ENCODE data around the gene ZNF516. TPM values are rescaled to one million over a fixed set of nuclear protein-coding genes. Genes with fewer than 3 reads are reported as not detected.

ZNF516 gene
- total and polyA plus RNA-seq, 2 of the 4 experiments (the other 2 are of a cell fraction) = 7.9 to 16.9 TPM

DNA sequence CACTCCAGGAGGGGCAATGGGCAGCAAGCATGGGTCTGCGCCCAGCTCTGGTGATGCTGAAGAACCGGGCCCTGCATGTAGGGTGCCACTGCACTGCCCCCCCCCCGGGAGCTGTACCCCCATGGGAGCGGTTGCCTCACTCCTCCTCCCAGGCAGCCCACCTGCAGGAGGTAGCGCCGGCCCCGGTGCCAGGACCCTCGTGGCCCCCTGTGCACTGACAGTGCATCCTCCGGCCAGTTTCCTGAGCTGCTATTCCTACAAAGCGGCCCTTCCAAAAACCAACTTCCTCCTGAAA lies 109.4 kb downstream of the ZNF516 start:
- Histone ChIP-seq H2AFZ (replicated peaks; ENCODE audit: low read length, poor library complexity) (no peak overlapping the region), H4K20me1 (ENCODE audit: insufficient read depth, low read length) (peaks cover 89% of the 10 kb centered on the region), H3K4me2 (ENCODE audit: low read depth, low read length) (no peak overlapping the region), H3K14ac (replicated peaks; ENCODE audit: low read depth, low read length) (no peak overlapping the region), H3K79me1 (ENCODE audit: low read depth in 1 of 2, low read length in 2 of 2) (peaks cover 41 to 93% of the 10 kb centered on the region in 2 experiments), H2AK5ac (ENCODE audit: low read depth, low read length) (no peak overlapping the region), H4K8ac (ENCODE audit: low read depth in 2 of 2, low read length in 2 of 2) (no peak overlapping the region), H4K5ac (ENCODE audit: low read depth, low read length) (no peak overlapping the region), H3K23ac (ENCODE audit: low read depth, low read length) (no peak overlapping the region), H3K18ac (ENCODE audit: low read depth, low read length) (no peak overlapping the region), H3K36me3 (ENCODE audit: control insufficient read depth, insufficient read depth, low read length) (peaks cover 3% of the 10 kb centered on the region; the same call in 1 of the 2 replicates), H2BK5ac (ENCODE audit: low read depth, low read length, poor library complexity, severe bottlenecking) (no peak overlapping the region), H2BK15ac (ENCODE audit: low read depth, low read length) (no peak overlapping the region), H3K9me3 (ENCODE audit: control insufficient read depth, insufficient read depth, low read length) (no peaks in the 10 kb centered on the region), H3K9me1 (ENCODE audit: insufficient read depth, low read length) (peaks cover 34% of the 10 kb centered on the region), H2BK120ac (ENCODE audit: low read depth, low read length) (no peak overlapping the region), H3K4me3 (ENCODE audit: insufficient read depth, low read depth, low read length) (no peak overlapping the region), H3K4ac (ENCODE audit: low read depth, low read length) (no peak overlapping the region), H3K27me3 (ENCODE audit: control insufficient read depth, insufficient read depth, low read length) (no peaks in the 10 kb centered on the region), H3K9ac (ENCODE audit: low read depth, low read length) (no peak overlapping the region), H3K56ac (ENCODE audit: extremely low read depth, insufficient read depth, low read length) (no peak overlapping the region), H2BK20ac (ENCODE audit: low read depth, low read length) (no peak overlapping the region), H3K4me1 (ENCODE audit: control insufficient read depth, insufficient read depth, low read length) (peaks cover 14% of the 10 kb centered on the region), H3K27ac (ENCODE audit: insufficient read depth, low read length) (no peak overlapping the region), H4K91ac (ENCODE audit: insufficient read depth, low read depth, low read length) (no peak overlapping the region), H2AK9ac (replicated peaks; ENCODE audit: low read depth, low read length, poor library complexity) (no peak overlapping the region)
- ChIA-PET POLR2A (ENCODE audit: unreplicated experiment) (no interaction called here), CTCF (no interaction called here)
- intact Hi-C loops (cut with micrococcal nuclease) (no loop called here), dilution Hi-C loops (cut with HindIII; ENCODE audit: low sequenced_read_pairs, unreplicated experiment) (no loop called here), in situ Hi-C loops (cut with MboI; ENCODE audit: low sequenced_read_pairs) (no loop called here)
- ATAC-seq (ENCODE audit: low read depth) (no peak), DNase-seq (no peak)
- BruUV-seq (replicated peaks) = no TSS peak
- TF ChIP-seq SMC3 (IDR thresholded peaks at IDR 0.05; ENCODE audit: low read depth, low read length) = no peak
- TF ChIP-seq RAD21 (IDR thresholded peaks at IDR 0.05; ENCODE audit: low read length) = no peak
- no peak for TF ChIP-seq MXI1 (IDR thresholded peaks at IDR 0.05; ENCODE audit: borderline replicate concordance, low read depth, low read length)
- no peak for TF ChIP-seq CHD1 (IDR thresholded peaks at IDR 0.05; ENCODE audit: low read depth, low read length)
- TF ChIP-seq MAFK (IDR thresholded peaks at IDR 0.05; ENCODE audit: low read depth, low read length) = no peak
- TF ChIP-seq RFX5 (IDR thresholded peaks at IDR 0.05; ENCODE audit: low read depth, low read length) = no peak
- TF ChIP-seq, protein P1, sequence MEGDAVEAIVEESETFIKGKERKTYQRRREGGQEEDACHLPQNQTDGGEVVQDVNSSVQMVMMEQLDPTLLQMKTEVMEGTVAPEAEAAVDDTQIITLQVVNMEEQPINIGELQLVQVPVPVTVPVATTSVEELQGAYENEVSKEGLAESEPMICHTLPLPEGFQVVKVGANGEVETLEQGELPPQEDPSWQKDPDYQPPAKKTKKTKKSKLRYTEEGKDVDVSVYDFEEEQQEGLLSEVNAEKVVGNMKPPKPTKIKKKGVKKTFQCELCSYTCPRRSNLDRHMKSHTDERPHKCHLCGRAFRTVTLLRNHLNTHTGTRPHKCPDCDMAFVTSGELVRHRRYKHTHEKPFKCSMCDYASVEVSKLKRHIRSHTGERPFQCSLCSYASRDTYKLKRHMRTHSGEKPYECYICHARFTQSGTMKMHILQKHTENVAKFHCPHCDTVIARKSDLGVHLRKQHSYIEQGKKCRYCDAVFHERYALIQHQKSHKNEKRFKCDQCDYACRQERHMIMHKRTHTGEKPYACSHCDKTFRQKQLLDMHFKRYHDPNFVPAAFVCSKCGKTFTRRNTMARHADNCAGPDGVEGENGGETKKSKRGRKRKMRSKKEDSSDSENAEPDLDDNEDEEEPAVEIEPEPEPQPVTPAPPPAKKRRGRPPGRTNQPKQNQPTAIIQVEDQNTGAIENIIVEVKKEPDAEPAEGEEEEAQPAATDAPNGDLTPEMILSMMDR (conservative IDR thresholded peaks at IDR 0.05; ENCODE audit: low read depth, low read length) = no peak
- no peak for TF ChIP-seq POLR2A (IDR thresholded peaks at IDR 0.05; ENCODE audit: low read depth, low read length)
- whole genome bisulfite sequencing, 2 experiments (ENCODE audit: extremely low coverage in 2 of 2, insufficient read length in 1 of 2) = 100% methylated on average over 1 of the region's 10 CpGs; no CpG with 5 or more reads in 1 of the 2 experiments
